Putamen (tissue), 1 donor: Measurements from ENCODE around the gene TMEM72.

Source experiments
- DNase-seq: peaks from one replicate; pipeline ENCODE4 v3.0.0-alpha.2; 2016; ENCODE audit warnings: low spot score

The TMEM72 gene

DNA sequence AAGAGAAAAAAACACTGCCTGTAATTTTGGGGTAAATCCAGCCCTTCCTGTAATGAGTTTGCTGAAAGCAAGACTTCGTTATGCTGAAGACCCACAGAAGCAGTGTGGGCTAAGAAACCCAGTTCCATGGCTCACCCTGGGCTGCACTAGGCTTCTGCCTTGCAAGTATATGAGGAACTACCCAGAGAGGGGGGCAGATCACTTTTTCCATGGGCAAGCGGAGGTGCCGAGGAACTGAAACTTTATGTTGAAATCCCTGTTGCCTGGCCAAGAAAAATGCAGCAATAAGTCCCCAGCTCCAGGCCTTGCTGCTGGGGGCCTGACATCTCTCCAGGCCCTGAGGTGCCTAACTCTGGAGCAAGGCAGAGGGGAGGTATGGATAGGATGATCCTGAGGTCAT lies 57.0 kb downstream of the TMEM72 start:
- DNase-seq = peak; percentile 63

- DNase-seq = no peak
These were observed 57.6 kb downstream of the TMEM72 start for GRCh38 chr10:44968500-44969400.

- no peak for DNase-seq
These were observed 58.7 kb downstream of the TMEM72 start for GRCh38 chr10:44969854-44970253.

GRCh38 chr10:44970812-44971395 lies 59.8 kb downstream of the TMEM72 start:
- no peak for DNase-seq

GRCh38 chr10:44971434-44971833 lies 60.3 kb downstream of the TMEM72 start:
- no peak for DNase-seq

DNA sequence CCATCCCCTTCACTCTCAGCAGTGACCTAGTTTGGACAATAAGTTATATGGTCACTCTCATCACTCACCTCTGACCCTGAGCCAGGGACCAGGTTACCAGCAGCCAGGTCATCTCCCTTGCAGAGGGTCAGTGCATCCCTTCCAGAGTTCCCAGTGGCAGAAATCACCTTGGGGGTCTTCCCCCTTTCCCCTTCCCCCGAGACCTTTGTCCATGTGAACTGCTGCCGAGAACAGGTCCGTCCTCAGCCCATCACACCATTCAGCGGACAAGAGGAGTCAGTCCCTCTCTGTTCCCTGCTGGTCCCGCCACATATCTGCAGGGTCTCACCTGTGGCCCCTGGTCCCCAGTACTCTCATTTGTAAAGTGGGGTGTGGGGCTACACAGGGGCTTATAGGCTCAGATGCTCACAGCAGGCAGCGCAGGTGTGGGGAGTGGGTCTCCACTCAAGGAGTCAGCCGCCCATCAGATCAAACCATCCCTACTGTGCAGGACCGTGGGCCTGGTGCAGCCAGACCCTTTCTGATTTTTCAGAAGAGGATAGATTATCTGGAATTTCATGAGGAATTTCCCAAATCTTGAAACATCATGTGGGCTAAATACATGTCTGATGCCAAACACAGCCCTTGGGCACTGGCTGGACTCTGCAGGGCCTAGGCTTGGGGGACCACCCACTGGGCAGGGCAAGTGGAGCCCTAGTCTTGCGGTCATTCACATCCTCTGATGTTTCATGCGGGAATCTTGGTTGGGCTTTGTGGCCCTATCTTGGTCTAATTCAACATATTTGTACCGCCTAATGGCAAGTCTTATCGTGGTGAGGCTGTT lies 61.0 kb downstream of the TMEM72 start:
- DNase-seq = no peak

DNA sequence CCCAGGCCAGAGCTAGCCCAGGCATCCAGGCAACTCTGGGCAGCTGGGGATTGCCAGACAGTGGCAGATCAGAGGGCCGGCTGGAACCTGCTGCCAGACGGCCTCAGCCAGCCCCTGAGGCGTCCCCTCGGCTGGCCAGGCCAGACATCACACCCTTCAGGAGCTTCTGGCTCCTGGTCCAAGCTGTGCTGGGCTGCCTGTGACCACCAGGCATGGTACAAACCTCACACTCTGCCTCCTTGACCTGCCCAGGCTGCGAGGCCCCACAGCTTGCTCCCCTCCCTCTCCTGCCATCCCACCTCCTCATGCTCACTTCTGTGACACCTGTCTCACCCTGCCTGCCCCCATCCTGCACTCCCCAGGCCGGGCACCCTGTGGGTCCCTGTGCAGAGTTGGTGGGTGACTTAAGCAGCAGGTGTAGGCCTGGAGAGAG lies 61.8 kb downstream of the TMEM72 start:
- no peak for DNase-seq

DNA sequence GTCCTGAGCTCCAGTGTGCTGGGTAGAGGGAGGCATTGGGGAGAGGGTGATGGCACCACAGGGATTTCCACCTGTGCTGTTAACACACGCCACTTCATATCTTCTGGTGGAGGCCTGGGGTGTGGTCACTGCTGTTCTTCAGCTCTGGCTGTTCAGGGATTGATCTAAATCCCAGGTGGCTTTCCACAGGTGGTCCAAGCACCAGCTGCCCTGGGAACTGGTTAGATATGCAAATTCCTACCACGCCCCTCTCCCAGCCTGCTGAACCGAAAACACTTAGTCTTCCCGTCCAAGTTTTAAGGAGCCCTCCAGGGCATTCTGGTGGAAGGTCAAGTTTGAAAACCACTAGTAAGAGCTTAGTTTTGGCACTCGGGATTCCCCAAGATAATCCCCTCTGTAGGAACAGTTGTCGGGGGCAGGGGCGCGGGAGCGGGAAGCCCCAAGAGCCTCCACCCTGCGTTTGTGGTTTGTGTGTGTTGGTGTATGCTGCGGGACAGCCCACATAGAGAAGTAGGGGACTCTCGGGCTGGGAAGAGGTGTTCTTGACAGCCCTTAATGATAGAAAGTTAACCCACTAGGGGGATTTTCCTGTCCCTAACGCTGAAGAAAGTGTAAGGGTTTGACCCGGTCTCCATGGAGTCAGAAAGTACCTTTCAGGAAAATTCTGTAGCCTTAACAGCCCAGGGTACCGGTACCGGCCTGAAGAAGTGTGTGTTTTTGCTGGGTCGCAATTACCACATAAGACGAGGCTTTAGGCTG lies 62.4 kb downstream of the TMEM72 start:
- DNase-seq = no peak

DNA sequence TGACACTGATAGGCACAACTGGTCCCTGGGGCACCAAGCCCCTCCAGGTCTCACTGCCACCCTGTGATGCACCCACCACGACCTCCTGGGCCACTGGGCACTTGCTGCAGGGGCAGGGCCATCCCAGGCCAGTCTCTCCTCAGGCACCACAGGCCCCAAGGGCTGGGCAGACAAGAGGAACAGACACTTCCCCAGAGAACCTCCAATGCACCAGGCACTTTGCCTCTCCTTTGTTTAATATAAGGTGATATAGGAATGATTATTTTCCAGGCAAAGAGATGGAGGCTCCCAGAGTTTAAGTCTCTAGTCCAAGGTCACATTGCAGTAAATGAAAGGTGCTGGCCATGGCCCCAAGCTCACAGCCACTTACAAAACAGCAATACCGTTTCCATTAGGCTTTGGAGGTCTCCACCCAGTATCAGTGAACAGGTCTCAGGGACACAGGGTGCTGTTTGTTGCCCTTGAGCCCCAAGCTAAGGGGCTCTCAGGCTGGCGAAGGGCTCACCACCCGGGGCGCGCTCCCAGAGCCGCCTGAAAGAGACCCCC lies 63.0 kb downstream of the TMEM72 start:
- DNase-seq = no peak

DNA sequence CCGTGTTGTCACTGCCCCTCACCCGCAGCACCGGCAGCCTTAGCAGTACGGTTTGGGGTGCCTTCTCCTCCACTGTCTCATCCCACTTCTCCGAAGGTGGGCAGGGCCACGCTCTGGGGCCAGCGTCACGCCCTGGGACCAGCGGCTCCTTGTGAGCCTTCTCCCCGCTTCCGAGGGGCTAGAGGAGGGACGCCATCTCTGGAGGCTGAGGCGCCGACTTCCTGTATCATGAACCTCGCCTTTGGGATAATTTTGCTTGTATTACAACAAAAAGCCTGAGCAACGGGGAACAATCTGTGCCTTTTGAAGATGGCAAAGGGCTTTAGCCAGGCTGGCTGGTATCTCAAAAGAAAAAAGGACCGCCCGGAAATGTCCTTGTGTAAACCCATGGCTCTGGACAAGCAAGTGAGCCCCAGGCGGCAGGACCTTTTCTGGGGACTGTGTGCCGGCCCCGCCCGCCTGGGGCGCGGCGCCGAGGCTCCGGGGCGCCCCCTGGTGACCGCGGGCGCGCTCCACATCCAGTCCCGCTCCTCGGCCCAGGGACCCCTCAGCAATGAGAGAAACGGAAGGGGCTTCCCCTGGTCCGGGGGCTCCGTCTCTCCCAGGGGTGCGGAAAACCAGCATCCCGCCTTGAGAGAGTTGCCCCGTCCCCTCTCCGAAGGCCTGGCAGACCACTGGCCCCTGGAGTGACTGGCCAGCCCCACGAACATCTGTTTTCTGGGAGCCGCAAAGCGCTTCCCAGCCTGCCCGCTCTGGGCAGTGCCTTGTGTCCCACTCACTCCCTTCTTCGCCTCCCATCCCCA lies 63.7 kb downstream of the TMEM72 start:
- DNase-seq = no peak

DNA sequence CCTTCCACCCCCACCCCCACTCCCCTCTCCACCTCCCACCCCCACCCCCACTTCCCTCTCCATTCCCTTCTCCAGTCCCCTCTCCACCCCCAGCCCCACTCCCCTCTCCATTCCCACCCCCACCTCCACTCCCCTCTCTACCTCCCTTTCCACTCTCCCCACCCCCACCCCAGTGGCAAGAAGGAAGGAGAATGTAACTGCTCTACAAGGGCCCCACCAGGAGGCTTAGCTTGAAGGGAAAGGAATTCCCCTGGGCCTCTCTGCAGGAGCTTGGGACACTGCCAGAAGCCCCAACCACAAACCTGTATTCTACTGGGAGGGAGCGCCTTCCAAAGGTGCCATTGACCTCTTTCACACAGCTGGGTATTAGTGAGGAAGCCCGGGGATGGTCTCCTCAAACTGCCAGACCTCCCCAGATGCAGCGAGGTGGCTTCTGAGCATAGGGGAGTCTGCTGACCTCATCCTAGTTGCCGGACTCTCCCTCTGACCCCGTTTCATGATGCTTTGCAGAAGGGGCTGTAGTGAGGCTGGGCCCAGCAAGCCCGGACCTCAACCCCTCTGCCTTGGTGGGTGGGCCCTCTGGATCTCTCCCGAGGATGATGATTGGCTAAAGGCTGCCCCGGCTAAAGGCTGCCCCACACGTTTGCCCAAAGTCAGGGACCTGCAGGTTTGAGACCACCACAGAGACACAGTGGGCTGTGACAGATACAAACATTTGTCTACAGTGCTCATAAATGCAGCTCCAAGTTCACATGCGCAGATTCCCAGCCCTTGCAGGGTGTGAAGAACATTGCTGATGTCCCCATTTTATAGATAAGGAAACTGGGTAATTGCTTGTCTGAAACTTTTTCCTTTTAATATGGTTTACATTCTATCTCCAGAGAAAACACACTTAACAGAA lies 64.5 kb downstream of the TMEM72 start:
- DNase-seq = no peak

GRCh38 chr10:44976352-44977198 lies 65.4 kb downstream of the TMEM72 start:
- DNase-seq = no peak

- DNase-seq = no peak
These were observed 66.4 kb downstream of the TMEM72 start for GRCh38 chr10:44977287-44978212.

DNA sequence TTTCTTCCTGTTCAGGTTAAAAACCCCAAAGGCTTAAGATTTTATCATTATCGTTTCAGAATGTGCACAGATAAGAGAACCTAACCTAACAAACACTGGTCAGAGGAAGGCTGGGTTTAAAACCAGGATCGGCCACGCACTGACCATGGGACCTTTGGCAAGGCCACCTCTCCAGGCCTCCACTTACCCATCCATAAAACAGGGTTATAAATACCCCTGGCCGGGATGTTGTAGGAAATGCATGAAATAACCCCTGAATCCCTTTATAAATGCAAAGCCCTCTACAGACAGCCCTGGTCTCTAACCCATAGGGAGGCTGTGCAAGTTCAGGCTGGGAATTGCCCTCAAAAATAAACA lies 67.1 kb downstream of the TMEM72 start:
- no peak for DNase-seq

DNA sequence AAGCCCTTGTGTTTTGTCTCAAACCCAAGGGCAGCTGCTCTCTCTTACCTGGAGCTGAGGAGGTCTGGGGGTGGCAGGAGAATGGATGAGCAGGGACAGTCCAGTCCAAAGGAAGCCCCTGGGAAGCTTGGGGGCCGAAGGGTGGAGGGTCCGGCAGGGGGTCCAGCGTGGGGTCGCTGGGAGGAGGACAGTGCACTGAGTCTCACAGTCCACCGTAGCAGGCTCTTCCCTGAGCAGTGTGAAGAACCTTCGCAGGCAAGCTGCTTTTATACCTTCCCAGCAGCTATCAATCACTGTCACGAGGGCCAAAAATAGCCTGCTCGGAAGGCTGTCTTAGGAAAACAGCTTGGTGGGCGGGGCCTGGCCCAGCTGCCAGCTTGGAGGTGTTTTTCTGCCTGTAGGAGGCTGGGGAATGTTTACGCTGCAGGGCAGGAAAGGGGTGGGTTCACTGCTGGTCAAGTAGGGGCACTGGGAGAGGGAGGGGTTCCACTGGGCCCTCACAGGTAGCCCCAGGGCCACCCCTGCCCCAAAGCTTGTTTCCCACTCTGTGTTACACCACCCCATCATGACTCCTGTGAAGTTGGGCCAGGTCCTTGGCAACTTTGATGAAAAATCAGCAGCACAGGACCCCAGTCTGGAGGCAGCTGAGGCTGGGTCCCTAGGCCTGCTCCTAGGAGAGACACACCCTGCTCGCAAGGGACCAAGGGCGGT lies 67.6 kb downstream of the TMEM72 start, which contains the start of gene DEPP1:
Gene DEPP1 (minus strand): TSS at position 240 of the 711 bp plus-strand sequence. CDS start 779 bp downstream, outside the sequence.
- DNase-seq = no peak

- no peak for DNase-seq
These were observed 68.4 kb downstream of the TMEM72 start for GRCh38 chr10:44979281-44980191.
